HL-60 (cell line): ENCODE data around the gene XYLT1.

Experiments
- DNase-seq, 2 experiments: peaks; one replicate each; pipeline ENCODE4 v3.0.0-alpha.2; 2010 to 2020; ENCODE audit warnings: low read depth in 1 of 2, low spot score in 1 of 2
- H3K27ac ChIP-seq: fragments of 250-450 bp; sonication (Bioruptor Pico); replicated peaks from 2 replicates; pipeline ENCODE4 v1.5.1; 2020; ENCODE audit warnings: mild to moderate bottlenecking, moderate library complexity
- H3K27me3 ChIP-seq: fragments of 250-450 bp; sonication (Bioruptor Pico); 2 replicates; pipeline ENCODE4 v1.5.1; 2021; ENCODE audit warnings: mild to moderate bottlenecking, moderate library complexity; ENCODE audit not compliant: insufficient read depth, poor library complexity, severe bottlenecking
- H3K4me3 ChIP-seq: replicated peaks from 2 replicates; pipeline ENCODE4 v1.5.1; 2011; ENCODE audit warnings: mild to moderate bottlenecking, control low read depth, low read length; ENCODE audit not compliant: insufficient read depth
- GABPA ChIP-seq: IDR thresholded peaks from 2 replicates; pipeline ENCODE4 v1.6.1; 2012; ENCODE audit warnings: low read depth
- POLR2AphosphoS5 ChIP-seq: IDR thresholded peaks from 2 replicates; pipeline ENCODE4 v1.6.1; 2012; ENCODE audit warnings: low read depth
- REST ChIP-seq: IDR thresholded peaks from 2 replicates; pipeline ENCODE4 v1.6.1; 2012; ENCODE audit warnings: low read depth; ENCODE audit not compliant: insufficient replicate concordance
- SPI1 ChIP-seq: IDR thresholded peaks from 2 replicates; pipeline ENCODE4 v1.6.1; 2012; ENCODE audit warnings: low read depth, mild to moderate bottlenecking, borderline replicate concordance
- TF ChIP-seq, protein P1 (sequence below): IDR thresholded peaks from one replicate; pipeline ENCODE4 v1.5.1; 2011; ENCODE audit warnings: low read length, control low read depth, inconsistent platforms; ENCODE audit not compliant: insufficient read depth

Gene XYLT1

DNA sequence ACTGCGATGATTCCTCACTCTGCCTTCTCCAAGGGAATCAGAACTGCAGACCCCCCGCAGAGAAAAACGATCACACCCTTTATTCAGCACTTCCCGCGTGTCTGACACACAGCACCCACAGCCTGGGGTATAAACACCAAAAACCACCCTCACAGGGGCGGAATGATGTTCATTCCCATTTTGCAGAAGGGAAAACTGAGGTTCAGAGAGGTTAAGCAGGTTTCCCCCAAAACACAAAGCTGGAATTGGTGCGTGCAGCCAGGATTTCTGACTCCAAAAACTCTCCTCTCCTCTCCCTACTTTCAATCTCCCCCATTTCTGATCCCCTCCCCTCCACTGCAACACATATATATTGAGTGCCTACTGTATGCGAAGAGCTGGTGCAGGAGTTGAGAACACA is 55.8 kb downstream of the XYLT1 start:
- no peak for DNase-seq
- Histone ChIP-seq H3K27ac (no peak overlapping the region), H3K27me3 (no peaks in the 10 kb centered on the region), H3K4me3 (no peak overlapping the region)
- TF ChIP-seq SPI1 (no peak), REST (no peak), POLR2AphosphoS5 (no peak), GABPA (no peak)
- TF ChIP-seq, protein P1, sequence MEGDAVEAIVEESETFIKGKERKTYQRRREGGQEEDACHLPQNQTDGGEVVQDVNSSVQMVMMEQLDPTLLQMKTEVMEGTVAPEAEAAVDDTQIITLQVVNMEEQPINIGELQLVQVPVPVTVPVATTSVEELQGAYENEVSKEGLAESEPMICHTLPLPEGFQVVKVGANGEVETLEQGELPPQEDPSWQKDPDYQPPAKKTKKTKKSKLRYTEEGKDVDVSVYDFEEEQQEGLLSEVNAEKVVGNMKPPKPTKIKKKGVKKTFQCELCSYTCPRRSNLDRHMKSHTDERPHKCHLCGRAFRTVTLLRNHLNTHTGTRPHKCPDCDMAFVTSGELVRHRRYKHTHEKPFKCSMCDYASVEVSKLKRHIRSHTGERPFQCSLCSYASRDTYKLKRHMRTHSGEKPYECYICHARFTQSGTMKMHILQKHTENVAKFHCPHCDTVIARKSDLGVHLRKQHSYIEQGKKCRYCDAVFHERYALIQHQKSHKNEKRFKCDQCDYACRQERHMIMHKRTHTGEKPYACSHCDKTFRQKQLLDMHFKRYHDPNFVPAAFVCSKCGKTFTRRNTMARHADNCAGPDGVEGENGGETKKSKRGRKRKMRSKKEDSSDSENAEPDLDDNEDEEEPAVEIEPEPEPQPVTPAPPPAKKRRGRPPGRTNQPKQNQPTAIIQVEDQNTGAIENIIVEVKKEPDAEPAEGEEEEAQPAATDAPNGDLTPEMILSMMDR: no peak

GRCh38 chr16:17414421-17414820 is 56.3 kb downstream of the XYLT1 start:
- H3K27ac ChIP-seq: no peak overlapping the region

DNA sequence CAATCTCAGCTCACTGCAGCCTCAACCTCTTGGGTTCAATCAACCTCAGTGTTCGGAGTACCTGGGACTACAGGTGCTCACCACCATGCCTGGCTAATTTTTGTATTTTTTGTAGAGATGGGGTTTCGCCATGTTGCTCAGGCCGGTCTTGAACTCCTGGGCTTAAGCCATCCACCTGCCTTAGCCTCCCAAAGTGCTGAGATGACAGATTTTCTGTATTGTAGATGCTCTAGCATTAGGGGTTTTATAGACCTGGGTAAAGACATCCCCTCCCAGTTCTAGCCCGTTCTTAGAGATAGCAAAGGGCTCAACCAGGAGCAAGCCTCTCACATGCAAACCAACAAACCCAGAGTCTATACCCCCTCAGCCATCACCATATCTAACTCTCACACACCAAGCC is 57.3 kb downstream of the XYLT1 start:
- Histone ChIP-seq H3K4me3 (no peak overlapping the region), H3K27ac (no peak overlapping the region), H3K27me3 (no peaks in the 10 kb centered on the region)
- no peak for DNase-seq
- TF ChIP-seq, protein P1: no peak
- TF ChIP-seq SPI1 (no peak), GABPA (no peak), REST (no peak), POLR2AphosphoS5 (no peak)

More at GRCh38 chr16:17414421-17414820, 56.3 kb downstream of the XYLT1 start:
- DNase-seq: no peak
- TF ChIP-seq, protein P1: no peak
- TF ChIP-seq REST (no peak), SPI1 (no peak), GABPA (no peak), POLR2AphosphoS5 (no peak)
- Histone ChIP-seq H3K4me3 (no peak overlapping the region), H3K27me3 (no peaks in the 10 kb centered on the region)
